SK-N-SH (cell line): Measurements from ENCODE around the gene NRG3. TPM values are rescaled to one million over a fixed set of nuclear protein-coding genes. Genes with fewer than 3 reads are reported as not detected.

Experiments used
- ELF1 ChIP-seq: IDR thresholded peaks from 2 replicates; pipeline ENCODE4 v1.4.0; 2012
- EP300 ChIP-seq, 2 experiments: IDR thresholded peaks; 2 replicates each; pipeline versions ENCODE4 v1.4.0 to v1.6.1; 2012; ENCODE audit warnings: borderline replicate concordance in 1 of 2, low read depth in 1 of 2, low read length in 1 of 2
- EZH2phosphoT487 ChIP-seq: fragments of 200-600 bp; sonication (generic); IDR thresholded peaks from 2 replicates; pipeline ENCODE4 v1.6.1; 2017; ENCODE audit warnings: low read depth, mixed run types, mild to moderate bottlenecking, antibody characterized with exemption, moderate library complexity, borderline replicate concordance
- FOSL2 ChIP-seq: IDR thresholded peaks from 2 replicates; pipeline ENCODE4 v1.4.0; 2012; ENCODE audit warnings: low read depth, mild to moderate bottlenecking, moderate library complexity, borderline replicate concordance
- FOXJ3 ChIP-seq: sonication (generic); formaldehyde crosslinking; IDR thresholded peaks from 2 replicates; pipeline ENCODE4 v1.5.1; 2020; ENCODE audit warnings: mild to moderate bottlenecking, missing genetic modification reagents
- FOXM1 ChIP-seq: IDR thresholded peaks from 2 replicates; pipeline ENCODE4 v1.4.0; 2012; ENCODE audit warnings: low read depth, mild to moderate bottlenecking
- GABPA ChIP-seq: IDR thresholded peaks from 2 replicates; pipeline ENCODE4 v1.4.0; 2012; ENCODE audit warnings: low read depth, mild to moderate bottlenecking
- MEF2A ChIP-seq: IDR thresholded peaks from 2 replicates; pipeline ENCODE4 v1.4.0; 2012; ENCODE audit warnings: low read depth, borderline replicate concordance
- NRF1 ChIP-seq: IDR thresholded peaks from 2 replicates; pipeline ENCODE4 v1.6.1; 2012; ENCODE audit warnings: low read depth, mild to moderate bottlenecking, low read length
- POLR2AphosphoS5 ChIP-seq: IDR thresholded peaks from 2 replicates; pipeline ENCODE4 v1.6.1; 2012; ENCODE audit warnings: low read depth, low read length
- RFX5 ChIP-seq: IDR thresholded peaks from 2 replicates; pipeline ENCODE4 v1.6.1; 2012; ENCODE audit warnings: mild to moderate bottlenecking, improper control_type of control experiment, low read length
- SMC3 ChIP-seq: IDR thresholded peaks from 2 replicates; pipeline ENCODE4 v1.6.1; 2012; ENCODE audit warnings: low read depth, low read length, improper control_type of control experiment
- TAF1 ChIP-seq: IDR thresholded peaks from 2 replicates; pipeline ENCODE4 v1.6.1; 2012; ENCODE audit warnings: low read depth, mild to moderate bottlenecking, low read length, moderate library complexity, borderline replicate concordance
- TCF12 ChIP-seq: IDR thresholded peaks from 2 replicates; pipeline ENCODE4 v1.4.0; 2012
- TEAD4 ChIP-seq: IDR thresholded peaks from 2 replicates; pipeline ENCODE4 v1.4.0; 2012; ENCODE audit warnings: mild to moderate bottlenecking, borderline replicate concordance; ENCODE audit not compliant: insufficient read depth
- YY1 ChIP-seq: IDR thresholded peaks from 2 replicates; pipeline ENCODE4 v1.4.0; 2012; ENCODE audit warnings: low read depth, mild to moderate bottlenecking
- polyA plus RNA-seq, 3 experiments: library from polyadenylated mRNA; depleted of rRNA; stranded (reverse); fragments of >200 nt; gene quantifications; 2 replicates each; pipeline ENCODE4 v1.2.3, GENCODE V29; 2012
- TF ChIP-seq, protein P1 (sequence below): IDR thresholded peaks from 2 replicates; pipeline ENCODE4 v1.6.1; 2012; ENCODE audit warnings: mild to moderate bottlenecking, low read depth, low read length, moderate library complexity
- TF ChIP-seq, protein P2 (sequence below): fragments of 200-600 bp; sonication (generic); IDR thresholded peaks from 2 replicates; pipeline ENCODE4 v1.6.1; 2017; ENCODE audit warnings: antibody characterized with exemption, mild to moderate bottlenecking, moderate library complexity
- TF ChIP-seq, protein P3 (sequence below): fragments of 150-350 bp; IDR thresholded peaks from 2 replicates; pipeline ENCODE4 v1.6.1; 2017; ENCODE audit warnings: antibody characterized with exemption, low read length, low read depth, borderline replicate concordance
- TF ChIP-seq, protein P4 (sequence below): IDR thresholded peaks from 2 replicates; pipeline ENCODE4 v1.4.0; 2012; ENCODE audit warnings: low read depth
- TF ChIP-seq, protein P5 (sequence below): fragments of 150-350 bp; IDR thresholded peaks from 2 replicates; pipeline ENCODE4 v1.6.1; 2016; ENCODE audit warnings: mild to moderate bottlenecking, low read depth, low read length

Gene NRG3
- polyA plus RNA-seq, 1 of the 3 experiments (the other 2 are of a cell fraction) = 0.03 TPM

DNA sequence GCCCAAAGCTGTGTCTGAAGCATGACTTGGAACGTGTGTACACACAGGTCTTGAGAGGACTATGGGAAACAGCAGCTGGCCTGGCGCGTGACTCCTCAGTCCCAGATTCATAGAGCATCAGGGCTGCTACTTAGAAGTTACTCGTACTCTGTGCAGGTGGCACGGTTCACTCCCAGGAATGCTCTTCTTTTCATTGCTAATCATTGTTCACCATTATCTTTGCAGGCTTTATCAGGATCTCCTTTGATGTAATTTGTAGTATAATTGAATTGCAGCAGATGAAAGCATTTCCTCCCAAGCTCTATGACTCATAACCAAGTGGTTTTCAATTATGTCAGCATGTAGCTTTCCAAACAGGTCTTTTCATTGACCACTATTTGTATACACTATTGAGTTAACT lies 938.9 kb downstream of the NRG3 start (continued):
- TF ChIP-seq, protein P1, sequence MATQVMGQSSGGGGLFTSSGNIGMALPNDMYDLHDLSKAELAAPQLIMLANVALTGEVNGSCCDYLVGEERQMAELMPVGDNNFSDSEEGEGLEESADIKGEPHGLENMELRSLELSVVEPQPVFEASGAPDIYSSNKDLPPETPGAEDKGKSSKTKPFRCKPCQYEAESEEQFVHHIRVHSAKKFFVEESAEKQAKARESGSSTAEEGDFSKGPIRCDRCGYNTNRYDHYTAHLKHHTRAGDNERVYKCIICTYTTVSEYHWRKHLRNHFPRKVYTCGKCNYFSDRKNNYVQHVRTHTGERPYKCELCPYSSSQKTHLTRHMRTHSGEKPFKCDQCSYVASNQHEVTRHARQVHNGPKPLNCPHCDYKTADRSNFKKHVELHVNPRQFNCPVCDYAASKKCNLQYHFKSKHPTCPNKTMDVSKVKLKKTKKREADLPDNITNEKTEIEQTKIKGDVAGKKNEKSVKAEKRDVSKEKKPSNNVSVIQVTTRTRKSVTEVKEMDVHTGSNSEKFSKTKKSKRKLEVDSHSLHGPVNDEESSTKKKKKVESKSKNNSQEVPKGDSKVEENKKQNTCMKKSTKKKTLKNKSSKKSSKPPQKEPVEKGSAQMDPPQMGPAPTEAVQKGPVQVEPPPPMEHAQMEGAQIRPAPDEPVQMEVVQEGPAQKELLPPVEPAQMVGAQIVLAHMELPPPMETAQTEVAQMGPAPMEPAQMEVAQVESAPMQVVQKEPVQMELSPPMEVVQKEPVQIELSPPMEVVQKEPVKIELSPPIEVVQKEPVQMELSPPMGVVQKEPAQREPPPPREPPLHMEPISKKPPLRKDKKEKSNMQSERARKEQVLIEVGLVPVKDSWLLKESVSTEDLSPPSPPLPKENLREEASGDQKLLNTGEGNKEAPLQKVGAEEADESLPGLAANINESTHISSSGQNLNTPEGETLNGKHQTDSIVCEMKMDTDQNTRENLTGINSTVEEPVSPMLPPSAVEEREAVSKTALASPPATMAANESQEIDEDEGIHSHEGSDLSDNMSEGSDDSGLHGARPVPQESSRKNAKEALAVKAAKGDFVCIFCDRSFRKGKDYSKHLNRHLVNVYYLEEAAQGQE = no peak
- TF ChIP-seq TCF12 (peak; percentile 80), EP300 (IDR thresholded peaks at IDR 0.05; ENCODE audit: borderline replicate concordance in 1 of 2, low read depth in 1 of 2, low read length in 1 of 2) (peak; percentile 12 to 87; a peak in 2 of 4 replicates), TAF1 (no peak), EZH2phosphoT487 (no peak), POLR2AphosphoS5 (peak; percentile 31; the same call in 1 of the 2 replicates), TEAD4 (peak; percentile 66; the same call in 1 of the 2 replicates), FOXM1 (0 out of 2 replicates have a peak, but pooled peaks have one; percentile 34), RFX5 (no peak), ELF1 (no peak), MEF2A (no peak), SMC3 (no peak), YY1 (no peak), NRF1 (no peak), FOXJ3 (CRISPR knock-in tag) (no peak), FOSL2 (peak; percentile 83; the same call in 1 of the 2 replicates), GABPA (no peak)
- TF ChIP-seq, protein P2, sequence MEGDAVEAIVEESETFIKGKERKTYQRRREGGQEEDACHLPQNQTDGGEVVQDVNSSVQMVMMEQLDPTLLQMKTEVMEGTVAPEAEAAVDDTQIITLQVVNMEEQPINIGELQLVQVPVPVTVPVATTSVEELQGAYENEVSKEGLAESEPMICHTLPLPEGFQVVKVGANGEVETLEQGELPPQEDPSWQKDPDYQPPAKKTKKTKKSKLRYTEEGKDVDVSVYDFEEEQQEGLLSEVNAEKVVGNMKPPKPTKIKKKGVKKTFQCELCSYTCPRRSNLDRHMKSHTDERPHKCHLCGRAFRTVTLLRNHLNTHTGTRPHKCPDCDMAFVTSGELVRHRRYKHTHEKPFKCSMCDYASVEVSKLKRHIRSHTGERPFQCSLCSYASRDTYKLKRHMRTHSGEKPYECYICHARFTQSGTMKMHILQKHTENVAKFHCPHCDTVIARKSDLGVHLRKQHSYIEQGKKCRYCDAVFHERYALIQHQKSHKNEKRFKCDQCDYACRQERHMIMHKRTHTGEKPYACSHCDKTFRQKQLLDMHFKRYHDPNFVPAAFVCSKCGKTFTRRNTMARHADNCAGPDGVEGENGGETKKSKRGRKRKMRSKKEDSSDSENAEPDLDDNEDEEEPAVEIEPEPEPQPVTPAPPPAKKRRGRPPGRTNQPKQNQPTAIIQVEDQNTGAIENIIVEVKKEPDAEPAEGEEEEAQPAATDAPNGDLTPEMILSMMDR = no peak
- TF ChIP-seq, protein P3, sequence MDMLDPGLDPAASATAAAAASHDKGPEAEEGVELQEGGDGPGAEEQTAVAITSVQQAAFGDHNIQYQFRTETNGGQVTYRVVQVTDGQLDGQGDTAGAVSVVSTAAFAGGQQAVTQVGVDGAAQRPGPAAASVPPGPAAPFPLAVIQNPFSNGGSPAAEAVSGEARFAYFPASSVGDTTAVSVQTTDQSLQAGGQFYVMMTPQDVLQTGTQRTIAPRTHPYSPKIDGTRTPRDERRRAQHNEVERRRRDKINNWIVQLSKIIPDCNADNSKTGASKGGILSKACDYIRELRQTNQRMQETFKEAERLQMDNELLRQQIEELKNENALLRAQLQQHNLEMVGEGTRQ = no peak
- TF ChIP-seq, protein P4, sequence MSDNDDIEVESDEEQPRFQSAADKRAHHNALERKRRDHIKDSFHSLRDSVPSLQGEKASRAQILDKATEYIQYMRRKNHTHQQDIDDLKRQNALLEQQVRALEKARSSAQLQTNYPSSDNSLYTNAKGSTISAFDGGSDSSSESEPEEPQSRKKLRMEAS = peak; percentile 21; the same call in 1 of the 2 replicates
- TF ChIP-seq, protein P5, sequence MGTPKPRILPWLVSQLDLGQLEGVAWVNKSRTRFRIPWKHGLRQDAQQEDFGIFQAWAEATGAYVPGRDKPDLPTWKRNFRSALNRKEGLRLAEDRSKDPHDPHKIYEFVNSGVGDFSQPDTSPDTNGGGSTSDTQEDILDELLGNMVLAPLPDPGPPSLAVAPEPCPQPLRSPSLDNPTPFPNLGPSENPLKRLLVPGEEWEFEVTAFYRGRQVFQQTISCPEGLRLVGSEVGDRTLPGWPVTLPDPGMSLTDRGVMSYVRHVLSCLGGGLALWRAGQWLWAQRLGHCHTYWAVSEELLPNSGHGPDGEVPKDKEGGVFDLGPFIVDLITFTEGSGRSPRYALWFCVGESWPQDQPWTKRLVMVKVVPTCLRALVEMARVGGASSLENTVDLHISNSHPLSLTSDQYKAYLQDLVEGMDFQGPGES = no peak
- TF ChIP-seq, all 33 proteins: peak for 10
